NCI-H2196 treated with DMSO at 0.1 percent for 48 hours (cell line): ENCODE data around the gene KIAA0232.
"Not testable (repeated sequence)": the region's sequence is repeated elsewhere in the genome, so short reads cannot be mapped to it uniquely, and the experiment has no call there.

Experiments used
- DNase-seq: peaks from one replicate; lab custom pipeline; 2025; ENCODE audit not compliant: unreplicated experiment; lab: John Stamatoyannopoulos, UW

KIAA0232 gene

GRCh38 chr4:6898763-6899162, 116.2 kb downstream of the KIAA0232 start:
- no peak for DNase-seq

GRCh38 chr4:6900181-6900812, 117.8 kb downstream of the KIAA0232 start:
- DNase-seq = no peak

GRCh38 chr4:6900956-6901355, 118.4 kb downstream of the KIAA0232 start:
- no peak for DNase-seq

GRCh38 chr4:6901669-6902317, 119.3 kb downstream of the KIAA0232 start:
- DNase-seq = no peak

GRCh38 chr4:6902318-6903042, 120.0 kb downstream of the KIAA0232 start:
- no peak for DNase-seq

GRCh38 chr4:6905516-6906445, 123.3 kb downstream of the KIAA0232 start:
- DNase-seq = no peak

- not testable (repeated sequence) for DNase-seq
Measured at GRCh38 chr4:6906486-6906885, 124.0 kb downstream of the KIAA0232 start.

- no peak for DNase-seq
Measured at GRCh38 chr4:6907658-6908191, 125.2 kb downstream of the KIAA0232 start.

- DNase-seq = no peak
Measured at GRCh38 chr4:6908432-6909112, 126.0 kb downstream of the KIAA0232 start.

GRCh38 chr4:6909113-6909969, 126.8 kb downstream of the KIAA0232 start, which contains the start of gene TBC1D14:
TSS of gene TBC1D14 (plus strand) at chr4:6909826. CDS start at chr4:6923390, 13,564 bp downstream.
- peak; percentile 60 for DNase-seq

GRCh38 chr4:6909970-6910339, 127.4 kb downstream of the KIAA0232 start:
- no peak for DNase-seq

- no peak for DNase-seq
Measured at GRCh38 chr4:6910340-6910959, 127.9 kb downstream of the KIAA0232 start.

GRCh38 chr4:6910960-6911874, 128.7 kb downstream of the KIAA0232 start:
- DNase-seq = no peak

- DNase-seq = not testable (repeated sequence)
Measured at GRCh38 chr4:6911917-6912316, 129.4 kb downstream of the KIAA0232 start.

GRCh38 chr4:6912441-6912840, 129.9 kb downstream of the KIAA0232 start:
- DNase-seq = no peak

- no peak for DNase-seq
Measured at GRCh38 chr4:6913350-6913905, 130.9 kb downstream of the KIAA0232 start.

- no peak for DNase-seq
Measured at GRCh38 chr4:6914448-6914847, 131.9 kb downstream of the KIAA0232 start.
